Measurements from ENCODE around the gene ZNF276. TPM values are rescaled to one million over a fixed set of nuclear protein-coding genes. Genes with fewer than 3 reads are reported as not detected.

The ZNF276 gene
- total RNA-seq, 1 donor from 2014 or later = 25.4 TPM

GRCh38 chr16:89710709-89711564 is 10.4 kb upstream of the ZNF276 start:
- Mint-ChIP-seq H3K4me3 (ENCODE audit: unreplicated experiment) (no peak overlapping the region), H3K36me3 (ENCODE audit: low read depth, unreplicated experiment) (no peaks in the 10 kb centered on the region), H3K9me3 (ENCODE audit: unreplicated experiment) (no peaks in the 10 kb centered on the region), H3K27ac (ENCODE audit: unreplicated experiment) (no peak overlapping the region), H3K4me1 (ENCODE audit: unreplicated experiment) (no peaks in the 10 kb centered on the region), H3K27me3 (ENCODE audit: unreplicated experiment) (peaks cover 3% of the 10 kb centered on the region)
- DNase-seq (ENCODE audit: low spot score) = no peak
- no peak for TF ChIP-seq CTCF (IDR thresholded peaks at IDR 0.05; ENCODE audit: unreplicated experiment)

DNA sequence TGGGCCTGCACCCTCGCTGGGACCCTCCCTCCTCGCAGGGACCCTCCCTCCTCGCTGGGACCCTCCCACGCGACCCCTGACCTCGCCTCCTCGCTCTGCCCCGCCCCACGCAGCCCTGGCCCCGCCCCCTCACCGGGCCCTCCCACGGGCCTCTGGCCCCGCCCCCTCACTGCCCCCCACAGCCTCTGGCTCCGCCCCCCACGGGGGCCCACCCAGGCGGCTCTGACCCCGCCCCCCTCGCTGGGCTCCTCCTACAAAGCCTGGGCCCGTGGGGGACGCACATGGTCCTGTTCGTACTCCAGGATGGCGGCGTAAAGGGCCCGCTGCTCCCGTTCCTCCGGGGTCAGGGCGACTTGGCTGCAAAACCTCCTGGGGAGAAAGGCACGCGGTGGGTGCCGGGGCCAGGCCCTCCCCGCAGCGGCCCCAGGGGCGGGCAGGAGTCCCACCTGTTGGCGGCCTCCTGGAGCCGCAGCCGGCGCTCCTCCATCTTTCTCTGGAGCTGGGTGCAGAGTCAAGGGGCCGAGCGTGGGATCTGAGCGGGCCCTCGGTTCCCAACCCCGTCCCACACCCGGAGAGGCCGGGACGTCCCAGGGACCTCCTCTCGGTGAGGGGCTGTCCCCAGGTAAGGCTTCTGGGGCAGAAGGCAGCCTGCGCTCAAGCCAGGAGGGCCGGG is 9.6 kb upstream of the ZNF276 start:
- no peak overlapping the region for H3K4me3 Mint-ChIP-seq (ENCODE audit: unreplicated experiment)
- H3K4me1 Mint-ChIP-seq (ENCODE audit: unreplicated experiment) = no peaks in the 10 kb centered on the region
- no peaks in the 10 kb centered on the region for H3K36me3 Mint-ChIP-seq (ENCODE audit: low read depth, unreplicated experiment)
- no peaks in the 10 kb centered on the region for H3K9me3 Mint-ChIP-seq (ENCODE audit: unreplicated experiment)
- H3K27ac Mint-ChIP-seq (ENCODE audit: unreplicated experiment) = no peak overlapping the region
- TF ChIP-seq CTCF (IDR thresholded peaks at IDR 0.05; ENCODE audit: unreplicated experiment) = no peak
- DNase-seq (ENCODE audit: low spot score) = peak; percentile 77
- H3K27me3 Mint-ChIP-seq (ENCODE audit: unreplicated experiment) = peaks cover 3% of the 10 kb centered on the region

- H3K27ac Mint-ChIP-seq (ENCODE audit: unreplicated experiment) = no peak overlapping the region
- no peaks in the 10 kb centered on the region for H3K4me1 Mint-ChIP-seq (ENCODE audit: unreplicated experiment)
- no peaks in the 10 kb centered on the region for H3K36me3 Mint-ChIP-seq (ENCODE audit: low read depth, unreplicated experiment)
- no peaks in the 10 kb centered on the region for H3K9me3 Mint-ChIP-seq (ENCODE audit: unreplicated experiment)
- no peak overlapping the region for H3K4me3 Mint-ChIP-seq (ENCODE audit: unreplicated experiment)
- no peak for TF ChIP-seq CTCF (IDR thresholded peaks at IDR 0.05; ENCODE audit: unreplicated experiment)
- no peak for DNase-seq (ENCODE audit: low spot score)
- peaks cover 4% of the 10 kb centered on the region for H3K27me3 Mint-ChIP-seq (ENCODE audit: unreplicated experiment)
Observed at GRCh38 chr16:89712274-89712781, 9.0 kb upstream of the ZNF276 start.

- Mint-ChIP-seq H3K4me1 (ENCODE audit: unreplicated experiment) (peaks cover 2% of the 10 kb centered on the region), H3K27me3 (ENCODE audit: unreplicated experiment) (peaks cover 21% of the 10 kb centered on the region), H3K4me3 (ENCODE audit: unreplicated experiment) (no peak overlapping the region), H3K9me3 (ENCODE audit: unreplicated experiment) (no peaks in the 10 kb centered on the region), H3K36me3 (ENCODE audit: low read depth, unreplicated experiment) (peaks cover 3% of the 10 kb centered on the region), H3K27ac (ENCODE audit: unreplicated experiment) (no peak overlapping the region)
- no peak for TF ChIP-seq CTCF (IDR thresholded peaks at IDR 0.05; ENCODE audit: unreplicated experiment)
- no peak for DNase-seq (ENCODE audit: low spot score)
Observed at GRCh38 chr16:89716493-89716892, 4.8 kb upstream of the ZNF276 start.
